ENCODE measurements around the gene STUM.
"Not testable (repeated sequence)": the region's sequence is repeated elsewhere in the genome, so short reads cannot be mapped to it uniquely, and the experiment has no call there.

Gene STUM

GRCh38 chr1:226590614-226591013 is 42.0 kb downstream of the STUM start:
- CTCF ChIA-PET = no interaction called here
- Mint-ChIP-seq H3K27me3 (peaks cover 32% of the 10 kb centered on the region), H3K36me3 (no peaks in the 10 kb centered on the region), H3K4me1 (no peaks in the 10 kb centered on the region), H3K27ac (no peak overlapping the region), H3K4me3 (no peak overlapping the region), H3K9me3 (no peaks in the 10 kb centered on the region)
- no peak for DNase-seq

GRCh38 chr1:226593541-226593940 is 45.0 kb downstream of the STUM start:
- Mint-ChIP-seq H3K27me3 (peaks cover 44% of the 10 kb centered on the region), H3K36me3 (no peaks in the 10 kb centered on the region), H3K9me3 (no peaks in the 10 kb centered on the region), H3K4me1 (no peaks in the 10 kb centered on the region), H3K4me3 (no peak overlapping the region), H3K27ac (no peak overlapping the region)
- DNase-seq = no peak
- CTCF ChIA-PET = interaction anchor here (1.2 kb wide), 1 partner anchor 15 kb away, joined by 3 read pairs; no protein-coding TSS in a partner anchor

- Mint-ChIP-seq H3K9me3 (no peaks in the 10 kb centered on the region), H3K4me1 (no peaks in the 10 kb centered on the region), H3K27ac (no peak overlapping the region), H3K4me3 (no peak overlapping the region), H3K27me3 (peaks cover 41% of the 10 kb centered on the region), H3K36me3 (no peaks in the 10 kb centered on the region)
- no peak for DNase-seq
- CTCF ChIA-PET = no interaction called here
Observed at GRCh38 chr1:226596531-226597165, 48.1 kb downstream of the STUM start.

- CTCF ChIA-PET = no interaction called here
- H3K4me1 Mint-ChIP-seq = no peaks in the 10 kb centered on the region
- no peak overlapping the region for H3K27ac Mint-ChIP-seq
- no peaks in the 10 kb centered on the region for H3K9me3 Mint-ChIP-seq
- H3K36me3 Mint-ChIP-seq = no peaks in the 10 kb centered on the region
- H3K27me3 Mint-ChIP-seq = peaks cover 40% of the 10 kb centered on the region
- no peak overlapping the region for H3K4me3 Mint-ChIP-seq
- DNase-seq = no peak
Observed at GRCh38 chr1:226597616-226598454, 49.3 kb downstream of the STUM start.

- Mint-ChIP-seq H3K4me1 (no peaks in the 10 kb centered on the region), H3K36me3 (no peaks in the 10 kb centered on the region), H3K27me3 (peaks cover 35% of the 10 kb centered on the region), H3K4me3 (no peak overlapping the region), H3K27ac (no peak overlapping the region), H3K9me3 (no peaks in the 10 kb centered on the region)
- CTCF ChIA-PET = no interaction called here
- no peak for DNase-seq
Observed at GRCh38 chr1:226598455-226598849, 49.9 kb downstream of the STUM start.

GRCh38 chr1:226598955-226599354 is 50.4 kb downstream of the STUM start:
- H3K4me1 Mint-ChIP-seq, H3K4me3 Mint-ChIP-seq, H3K36me3 Mint-ChIP-seq, H3K27ac Mint-ChIP-seq, DNase-seq, H3K9me3 Mint-ChIP-seq, CTCF ChIA-PET: not testable (repeated sequence)
- H3K27me3 Mint-ChIP-seq = peaks cover 30% of the 10 kb centered on the region

- Mint-ChIP-seq H3K9me3 (no peaks in the 10 kb centered on the region), H3K27me3 (peaks cover 30% of the 10 kb centered on the region), H3K4me1 (no peaks in the 10 kb centered on the region), H3K36me3 (no peaks in the 10 kb centered on the region), H3K27ac (no peak overlapping the region), H3K4me3 (no peak overlapping the region)
- no peak for DNase-seq
- CTCF ChIA-PET = no interaction called here
Observed at GRCh38 chr1:226599636-226600238, 51.2 kb downstream of the STUM start.

GRCh38 chr1:226600254-226600653 is 51.7 kb downstream of the STUM start:
- CTCF ChIA-PET = interaction anchor here (1.7 kb wide), 1 partner anchor 13 kb away, joined by 4 read pairs; no protein-coding TSS in a partner anchor
- H3K4me3 Mint-ChIP-seq = no peak overlapping the region
- H3K9me3 Mint-ChIP-seq = no peaks in the 10 kb centered on the region

GRCh38 chr1:226601456-226601855 is 52.9 kb downstream of the STUM start:
- peaks cover 30% of the 10 kb centered on the region for H3K27me3 Mint-ChIP-seq
- H3K9me3 Mint-ChIP-seq = no peaks in the 10 kb centered on the region
- H3K27ac Mint-ChIP-seq = no peak overlapping the region
- no peaks in the 10 kb centered on the region for H3K36me3 Mint-ChIP-seq
- no peaks in the 10 kb centered on the region for H3K4me1 Mint-ChIP-seq
- CTCF ChIA-PET = interaction anchor here (1.7 kb wide), 1 partner anchor 12 kb away, joined by 4 read pairs; no protein-coding TSS in a partner anchor
- DNase-seq = no peak
- H3K4me3 Mint-ChIP-seq = no peak overlapping the region

More at GRCh38 chr1:226600254-226600653, 51.7 kb downstream of the STUM start:
- DNase-seq = no peak
- Mint-ChIP-seq H3K27ac (no peak overlapping the region), H3K27me3 (peaks cover 30% of the 10 kb centered on the region), H3K4me1 (no peaks in the 10 kb centered on the region), H3K36me3 (no peaks in the 10 kb centered on the region)

GRCh38 chr1:226602186-226603021 is 53.8 kb downstream of the STUM start:
- Mint-ChIP-seq H3K27ac (no peak overlapping the region), H3K27me3 (peaks cover 29% of the 10 kb centered on the region), H3K4me3 (no peak overlapping the region), H3K4me1 (no peaks in the 10 kb centered on the region), H3K9me3 (no peaks in the 10 kb centered on the region), H3K36me3 (no peaks in the 10 kb centered on the region)
- no peak for DNase-seq
- CTCF ChIA-PET = no interaction called here

GRCh38 chr1:226603022-226603857 is 54.7 kb downstream of the STUM start:
- H3K4me1 Mint-ChIP-seq = no peaks in the 10 kb centered on the region
- no peak overlapping the region for H3K27ac Mint-ChIP-seq
- peaks cover 27% of the 10 kb centered on the region for H3K27me3 Mint-ChIP-seq
- DNase-seq = no peak
- no peaks in the 10 kb centered on the region for H3K9me3 Mint-ChIP-seq
- H3K36me3 Mint-ChIP-seq = no peaks in the 10 kb centered on the region
- H3K4me3 Mint-ChIP-seq = no peak overlapping the region
- CTCF ChIA-PET = interaction anchor here (0.7 kb wide), 1 partner anchor 146 kb away, joined by 3 read pairs; no protein-coding TSS in a partner anchor

- Mint-ChIP-seq H3K27me3 (peaks cover 24% of the 10 kb centered on the region), H3K4me3 (no peak overlapping the region), H3K4me1 (no peaks in the 10 kb centered on the region), H3K27ac (no peak overlapping the region), H3K9me3 (no peaks in the 10 kb centered on the region), H3K36me3 (no peaks in the 10 kb centered on the region)
- peak; percentile 10 for DNase-seq
- CTCF ChIA-PET = interaction anchor here (0.7 kb wide), 1 partner anchor 147 kb away, joined by 3 read pairs; no protein-coding TSS in a partner anchor
Observed at GRCh38 chr1:226603858-226604559, 55.4 kb downstream of the STUM start.

Data from activated naive CD4-positive, alpha-beta T cell treated with anti-CD3 and anti-CD28 coated beads, Interleukin-2, amount 10 ng/mL, durations not matched to agents 7 days and 5 days (primary cell).